Measurements from ENCODE around the gene NEO1. TPM values are rescaled to one million over a fixed set of nuclear protein-coding genes. Genes with fewer than 3 reads are reported as not detected.

NEO1 gene
- total RNA-seq, 2 donors from 2014 or later, result 108 to 130 TPM

DNA sequence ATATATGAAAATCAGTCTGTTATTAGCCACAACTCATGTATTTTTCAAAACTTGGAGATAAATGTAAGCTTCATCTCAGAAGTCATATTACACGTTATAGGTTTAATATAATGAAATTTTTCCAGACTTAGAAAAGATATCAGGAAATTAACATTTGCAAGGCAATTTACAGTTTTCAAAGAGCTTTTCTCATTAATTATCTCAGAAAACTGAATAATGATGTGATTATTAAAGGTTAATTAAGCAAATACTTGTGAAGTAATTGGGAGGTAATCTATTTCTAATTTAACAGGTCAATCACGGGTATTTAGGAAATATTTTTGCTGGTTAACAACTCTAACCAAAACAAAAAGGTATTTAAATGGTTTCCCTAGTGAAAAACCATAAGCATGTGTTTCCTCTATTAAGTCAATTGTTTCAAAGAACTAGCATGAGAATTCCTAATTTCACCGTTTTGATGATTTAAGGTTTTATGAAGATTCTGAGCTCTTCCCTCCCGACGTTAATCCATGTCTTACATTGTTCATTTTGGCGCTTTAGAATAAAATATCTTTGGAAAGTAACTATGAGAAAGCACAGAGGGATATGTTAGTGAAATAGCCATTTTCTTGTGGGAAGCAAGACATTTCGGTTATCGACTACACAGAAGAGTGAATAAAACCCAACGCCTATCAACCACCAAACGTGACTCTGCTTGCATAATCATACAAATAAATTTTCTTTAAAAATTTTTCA, 1.5 kb upstream of the NEO1 start:
- H3K9me3 ChIP-seq, result no peaks in the 10 kb centered on the region
- intact Hi-C loops (cut with DNase I), result no loop called here
- H3K4me1 ChIP-seq, result peaks cover 3% of the 10 kb centered on the region
- peak overlapping the region; percentile 65 for H3K4me3 ChIP-seq
- peak overlapping the region; percentile 93 for H3K27ac ChIP-seq
- no peaks in the 10 kb centered on the region for H3K27me3 ChIP-seq
- H3K9ac ChIP-seq (ENCODE audit: low read depth in 2 of 2, low read length in 2 of 2), result peak overlapping the region in 1 of 2 donors; percentile 53
- TF ChIP-seq CTCF (IDR thresholded peaks at IDR 0.05), result no peak
- DNase-seq, result no peak
- H3K36me3 ChIP-seq, result no peaks in the 10 kb centered on the region

- peaks cover 3% of the 10 kb centered on the region for H3K4me1 ChIP-seq
- no peaks in the 10 kb centered on the region for H3K27me3 ChIP-seq
- H3K9me3 ChIP-seq, result no peaks in the 10 kb centered on the region
- DNase-seq, result peak; percentile 74
- H3K27ac ChIP-seq, result peak overlapping the region; percentile 93
- peak overlapping the region; percentile 82 to 86 for H3K9ac ChIP-seq (ENCODE audit: low read depth in 2 of 2, low read length in 2 of 2)
- intact Hi-C loops (cut with DNase I), result no loop called here
- H3K4me3 ChIP-seq, result peak overlapping the region; percentile 65
- no peak for TF ChIP-seq CTCF (IDR thresholded peaks at IDR 0.05)
- H3K36me3 ChIP-seq, result no peaks in the 10 kb centered on the region
Measured at GRCh38 chr15:73051391-73051806, 864 bp upstream of the NEO1 start.

DNA sequence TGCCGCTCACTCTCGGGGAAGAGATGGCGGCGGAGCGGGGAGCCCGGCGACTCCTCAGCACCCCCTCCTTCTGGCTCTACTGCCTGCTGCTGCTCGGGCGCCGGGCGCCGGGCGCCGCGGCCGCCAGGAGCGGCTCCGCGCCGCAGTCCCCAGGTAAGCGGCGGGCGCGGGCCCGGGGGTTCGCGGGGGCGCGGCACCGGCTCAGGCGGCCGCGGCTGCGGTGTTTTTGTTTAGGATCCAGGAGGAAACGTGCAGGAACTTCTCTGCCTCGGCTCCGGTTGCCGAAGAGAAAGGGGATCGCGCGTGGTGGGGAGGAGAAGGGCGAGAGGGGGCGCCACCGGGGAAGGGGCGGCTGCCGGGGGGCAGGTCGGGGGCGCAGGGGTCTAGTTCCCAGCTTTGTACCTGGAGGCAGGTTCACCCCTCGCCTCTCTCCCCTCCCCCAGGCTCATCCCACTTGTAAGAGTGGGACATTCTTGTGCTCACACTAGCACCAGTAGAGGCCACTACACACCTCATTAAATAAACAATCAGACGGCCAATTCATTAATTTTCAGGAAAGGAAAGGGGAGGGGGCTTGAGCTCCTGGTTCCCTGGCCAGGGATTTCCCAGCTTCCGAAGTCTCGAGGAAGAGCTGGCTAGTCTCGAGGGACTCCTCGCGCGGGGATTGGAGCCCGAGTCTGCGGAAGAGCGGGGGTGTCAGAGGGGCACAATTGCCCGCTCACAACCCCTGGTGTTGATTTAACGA, 562 bp downstream of the NEO1 start:
- intact Hi-C loops (cut with DNase I), result no loop called here
- H3K27me3 ChIP-seq, result no peaks in the 10 kb centered on the region
- no peaks in the 10 kb centered on the region for H3K9me3 ChIP-seq
- TF ChIP-seq CTCF (IDR thresholded peaks at IDR 0.05), result peak; percentile 14
- peak overlapping the region; percentile 74 for H3K4me3 ChIP-seq
- peak overlapping the region; percentile 81 to 96 for H3K9ac ChIP-seq (ENCODE audit: low read depth in 2 of 2, low read length in 2 of 2)
- DNase-seq, result peak; percentile 70
- H3K4me1 ChIP-seq, result peaks cover 3% of the 10 kb centered on the region
- peak overlapping the region; percentile 88 for H3K27ac ChIP-seq
- no peaks in the 10 kb centered on the region for H3K36me3 ChIP-seq

DNA sequence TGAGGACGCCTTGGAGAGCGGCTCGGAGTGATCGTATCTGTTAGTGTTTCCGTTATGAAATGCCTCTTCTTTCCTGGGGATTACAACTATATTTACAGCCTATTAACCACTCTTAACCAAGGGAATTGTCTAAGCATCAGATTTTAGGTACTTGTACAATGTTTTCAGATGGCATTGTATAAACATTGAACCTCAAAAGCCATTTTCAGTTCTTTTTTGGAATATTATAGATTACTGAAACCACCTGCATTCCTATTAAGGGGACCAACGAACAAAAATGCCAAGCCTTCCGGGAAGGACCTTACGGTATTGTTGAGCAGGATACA, 1.1 kb downstream of the NEO1 start:
- TF ChIP-seq CTCF (IDR thresholded peaks at IDR 0.05), result no peak
- H3K9me3 ChIP-seq, result no peaks in the 10 kb centered on the region
- no peaks in the 10 kb centered on the region for H3K36me3 ChIP-seq
- peaks cover 3% of the 10 kb centered on the region for H3K4me1 ChIP-seq
- H3K9ac ChIP-seq (ENCODE audit: low read depth in 2 of 2, low read length in 2 of 2), result peak overlapping the region; percentile 81 to 96
- peak overlapping the region; percentile 88 for H3K27ac ChIP-seq
- peak overlapping the region; percentile 74 for H3K4me3 ChIP-seq
- peak; percentile 32 for DNase-seq
- intact Hi-C loops (cut with DNase I), result no loop called here
- no peaks in the 10 kb centered on the region for H3K27me3 ChIP-seq

- no peak for TF ChIP-seq CTCF (IDR thresholded peaks at IDR 0.05)
- Histone ChIP-seq H3K9me3 (no peaks in the 10 kb centered on the region), H3K27me3 (no peaks in the 10 kb centered on the region), H3K36me3 (no peaks in the 10 kb centered on the region), H3K4me3 (peak overlapping the region; percentile 74), H3K4me1 (peaks cover 3% of the 10 kb centered on the region), H3K9ac (ENCODE audit: low read depth in 2 of 2, low read length in 2 of 2) (peak overlapping the region in 1 of 2 donors; percentile 70), H3K27ac (peak overlapping the region; percentile 88)
- intact Hi-C loops (cut with DNase I), result no loop called here
- DNase-seq, result peak; percentile 73
Measured at GRCh38 chr15:73054417-73054953, 2.2 kb downstream of the NEO1 start.

Measured in colonic mucosa (tissue), 4 donors.